COLO668 (cell line): ENCODE measurements around the gene NEURL2.
"Not testable (repeated sequence)": the region's sequence is repeated elsewhere in the genome, so short reads cannot be mapped to it uniquely, and the experiment has no call there.

ENCODE experiments used
- DNase-seq: peaks from one replicate; lab custom pipeline; 2025; ENCODE audit not compliant: unreplicated experiment; lab: John Stamatoyannopoulos, UW

NEURL2 gene

DNA sequence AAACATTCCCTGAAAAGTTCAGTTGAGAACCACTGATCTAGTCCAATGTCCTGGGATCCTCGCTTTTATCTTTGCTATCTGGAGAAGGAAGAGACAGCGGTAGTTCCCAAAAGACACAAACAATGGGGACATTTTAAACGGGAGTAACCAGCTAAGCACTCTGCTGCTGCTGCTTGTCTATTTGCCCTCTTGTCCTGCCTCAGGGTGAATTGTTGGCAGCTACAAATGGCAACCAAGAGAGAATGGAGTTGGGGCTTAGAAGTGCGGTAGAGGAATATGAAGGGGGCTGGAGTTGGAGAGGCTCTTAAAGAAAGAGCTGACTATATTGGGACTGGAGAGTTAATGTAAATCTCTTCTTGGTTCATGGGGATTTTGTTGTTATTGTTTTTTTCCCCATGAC, 16.4 kb downstream of the NEURL2 start:
- DNase-seq: no peak

DNA sequence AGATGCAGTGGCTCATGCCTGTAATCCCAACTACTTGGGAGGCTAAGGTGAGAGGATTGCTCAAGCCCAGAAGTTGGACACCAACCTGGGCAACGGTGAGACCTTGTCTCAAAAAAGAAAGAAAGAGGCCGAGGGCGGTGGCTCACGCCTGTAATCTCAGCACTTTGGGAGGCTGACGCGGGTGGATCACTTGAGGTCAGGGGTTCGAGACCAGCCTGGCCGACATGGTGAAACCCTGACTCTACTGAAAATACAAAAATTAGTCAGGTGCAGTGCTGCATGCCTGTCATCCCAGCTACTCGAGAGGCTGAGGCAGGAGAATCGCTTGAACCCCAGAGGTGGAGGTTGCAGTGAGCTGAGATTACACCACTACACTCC, 16.9 kb downstream of the NEURL2 start:
- DNase-seq: not testable (repeated sequence)

DNA sequence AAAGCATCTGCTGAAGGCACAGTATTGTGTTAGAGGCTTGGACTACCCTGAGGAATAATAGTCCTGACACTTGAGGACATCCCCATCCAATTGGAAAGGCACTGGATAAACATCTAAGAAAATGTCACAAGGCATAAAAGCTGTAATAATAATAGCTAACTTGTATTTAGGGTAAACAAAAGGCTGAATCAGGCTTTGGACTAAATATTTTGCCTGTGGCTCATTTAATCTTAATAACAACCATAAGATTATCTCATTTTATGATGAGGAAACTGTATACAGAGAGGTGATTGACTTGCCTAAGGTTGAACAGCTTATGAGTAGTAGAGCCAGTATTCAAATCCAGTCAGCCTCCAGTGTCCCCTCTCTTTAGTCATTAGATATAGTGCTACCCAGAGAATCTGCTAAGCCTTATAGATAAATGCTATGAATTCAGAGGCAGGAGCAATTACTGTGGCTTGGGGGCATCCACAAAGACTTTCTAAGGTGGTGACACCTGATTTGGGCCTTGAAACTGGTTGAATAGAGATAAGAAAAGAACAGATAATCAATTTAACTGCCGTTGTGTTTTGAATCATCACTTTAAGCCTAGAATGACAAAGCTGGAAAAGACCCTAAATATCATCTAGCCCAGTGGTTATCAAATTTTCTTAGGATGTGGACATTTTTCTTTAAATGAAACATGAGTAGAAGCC, 17.5 kb downstream of the NEURL2 start:
- no peak for DNase-seq

DNA sequence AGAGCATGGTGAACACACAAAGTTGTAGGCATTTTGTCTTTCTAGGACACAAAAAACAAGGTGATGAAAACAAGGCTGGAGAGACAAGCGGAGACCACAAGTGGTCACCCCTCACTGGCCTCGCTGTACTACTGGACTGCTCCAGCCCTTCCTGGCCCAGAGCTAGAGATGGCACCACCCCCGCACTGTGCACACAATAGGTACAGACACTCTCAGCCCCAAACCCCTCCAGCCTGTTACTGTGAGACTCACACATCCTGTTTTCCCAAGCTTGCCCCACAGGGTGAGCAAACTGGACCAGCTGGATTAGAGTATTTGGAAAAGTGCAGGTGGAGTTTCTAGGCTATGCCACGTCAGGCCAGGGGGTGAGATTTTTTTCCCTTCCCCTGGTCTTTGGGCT, 18.4 kb downstream of the NEURL2 start:
- no peak for DNase-seq

DNA sequence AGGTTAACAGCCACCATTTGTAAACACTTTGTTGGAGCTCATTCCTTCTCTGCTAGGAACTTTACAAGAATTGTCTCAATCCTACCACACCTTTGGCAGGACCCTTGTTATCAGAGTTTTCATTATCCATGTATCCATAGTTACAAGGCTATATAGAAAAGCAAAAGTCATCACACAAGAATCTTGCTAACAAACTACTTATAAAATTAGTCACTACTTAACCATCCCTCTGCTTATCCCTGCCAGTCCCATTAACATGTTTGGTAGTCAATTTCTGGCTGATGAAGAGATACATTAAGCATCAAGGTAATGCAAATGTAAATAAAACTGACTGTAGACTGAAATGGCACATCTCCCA, 23.2 kb downstream of the NEURL2 start:
- no peak for DNase-seq

DNA sequence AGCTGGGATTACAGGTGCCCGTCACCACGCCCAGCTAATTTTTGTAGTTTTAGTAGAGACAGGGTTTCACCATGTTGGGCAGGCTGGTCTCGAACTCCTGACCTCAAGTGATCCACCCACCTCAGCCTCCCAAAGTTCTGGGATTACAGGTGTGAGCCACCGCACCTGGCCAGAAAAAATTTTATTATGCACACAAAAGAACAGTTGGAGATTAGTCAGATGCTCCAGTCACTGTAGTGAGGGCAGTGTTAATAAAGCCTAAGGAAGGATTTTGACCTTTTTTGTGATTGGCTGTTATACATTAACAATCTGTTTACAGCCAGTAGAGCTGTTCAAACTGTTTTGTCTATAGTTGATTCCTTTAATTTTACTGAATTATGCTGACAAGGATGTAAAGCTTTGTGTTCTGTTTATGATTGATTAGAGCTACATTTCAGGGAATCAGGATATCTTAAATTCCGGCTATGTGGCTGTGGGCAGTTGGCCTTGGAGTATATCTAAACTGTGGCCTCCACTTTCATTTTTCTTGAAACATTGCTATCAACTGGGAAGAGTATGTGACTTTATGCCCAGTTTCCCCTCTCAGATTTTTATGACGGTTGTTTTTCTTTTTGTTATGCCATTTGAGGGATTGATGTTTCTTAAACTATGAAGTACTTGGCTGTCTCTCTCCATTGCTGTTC, 23.7 kb downstream of the NEURL2 start:
- DNase-seq: no peak

DNA sequence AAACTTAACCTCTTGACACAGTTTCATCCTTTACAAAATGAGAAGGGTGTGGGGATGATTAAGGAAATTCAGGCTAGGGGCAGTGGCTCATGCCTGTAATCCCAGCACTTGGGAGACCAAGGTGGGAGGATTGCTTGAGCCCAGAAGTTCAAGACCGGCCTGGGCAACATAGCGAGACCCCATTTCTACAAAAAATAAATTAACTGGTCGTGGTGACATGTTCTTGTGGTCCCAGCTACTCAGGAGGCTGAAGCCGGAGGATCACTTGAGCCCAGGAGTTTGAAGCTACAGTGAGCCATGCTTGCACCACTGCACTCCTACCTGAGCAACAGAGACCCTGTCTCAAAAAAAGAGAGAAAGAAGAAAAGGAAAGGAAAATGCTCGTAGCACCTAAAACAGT, 24.6 kb downstream of the NEURL2 start:
- DNase-seq: no peak

DNA sequence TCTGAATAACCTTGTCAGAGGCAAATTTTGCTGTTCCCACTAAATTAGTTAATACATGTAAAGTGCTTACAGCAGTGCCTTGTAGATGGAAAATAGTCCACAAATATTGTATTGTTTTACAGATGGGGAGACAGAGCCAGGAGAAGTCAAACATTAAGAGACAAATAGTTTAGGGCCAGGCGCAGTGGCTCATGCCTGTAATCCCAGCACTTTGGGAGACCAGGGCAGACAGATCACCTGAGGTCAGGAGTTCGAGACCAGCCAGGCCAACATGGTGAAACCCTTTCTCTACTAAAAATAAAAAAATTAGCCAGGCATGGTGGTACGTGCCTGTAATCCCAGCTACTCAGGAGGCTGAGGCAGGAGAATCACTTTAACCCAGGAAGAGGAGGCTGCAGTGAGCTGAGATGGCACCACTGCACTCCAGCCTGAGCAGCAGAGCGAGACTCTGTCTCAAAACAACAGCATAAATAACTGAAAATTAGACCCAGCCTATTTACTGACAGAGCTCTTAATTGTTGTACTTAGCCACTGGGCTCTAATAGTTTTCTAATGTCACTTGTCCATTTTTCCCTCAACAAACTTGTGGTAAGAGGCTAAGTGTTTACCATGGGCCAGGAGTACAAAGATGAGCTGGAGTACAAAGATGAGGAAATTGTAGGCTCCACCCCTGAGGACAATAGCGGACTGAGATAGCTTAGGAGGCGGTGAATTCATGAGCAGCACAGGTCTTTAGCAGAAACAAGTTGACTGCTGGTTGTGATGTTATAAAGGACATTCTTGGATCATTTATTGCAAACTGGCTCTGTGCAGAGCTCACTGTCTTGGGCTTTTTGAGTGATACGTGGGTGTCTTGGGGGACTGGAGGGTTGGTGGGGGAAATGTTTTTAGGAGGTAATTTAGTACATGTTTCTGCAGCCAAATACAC, 27.2 kb downstream of the NEURL2 start:
- DNase-seq: no peak

DNA sequence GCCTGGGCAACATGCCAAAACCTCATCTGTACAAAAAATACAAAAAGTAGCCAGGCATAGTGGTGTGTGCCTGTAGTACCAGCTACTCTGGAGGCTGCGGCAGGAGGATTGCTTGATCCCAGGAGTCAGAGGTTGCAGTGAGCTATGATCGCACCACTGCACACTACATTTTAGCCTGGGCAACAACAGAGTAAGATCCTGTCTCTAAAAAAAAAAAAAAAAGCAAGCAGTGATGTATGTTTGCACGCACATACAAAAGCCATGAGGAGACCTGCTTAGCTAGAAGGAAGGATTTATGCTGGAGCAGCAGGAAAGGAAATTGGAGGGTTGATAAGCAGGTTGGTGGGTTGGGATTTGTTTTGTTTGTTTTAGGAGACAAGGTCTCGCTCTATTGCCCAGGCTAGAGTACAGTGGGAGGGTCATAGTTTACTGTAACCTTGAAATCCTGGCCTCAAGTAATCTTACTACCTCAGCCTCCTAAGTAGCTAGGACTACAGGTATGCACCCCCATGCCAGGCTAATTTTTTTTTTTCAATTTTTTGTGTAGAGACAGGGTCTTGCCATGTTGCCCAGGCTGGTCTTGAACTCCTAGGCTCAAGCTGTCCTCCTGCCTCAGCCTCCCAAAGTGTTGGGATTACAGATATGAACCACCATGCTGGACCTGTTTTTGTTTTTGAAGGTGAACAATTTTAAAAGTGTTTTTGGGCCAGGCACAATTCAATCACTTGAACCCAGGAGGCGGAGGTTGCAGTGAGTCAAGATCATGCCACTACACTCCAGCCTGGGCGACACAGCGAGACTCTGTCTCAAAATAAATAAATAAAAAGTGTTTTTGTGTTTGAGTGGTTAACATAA, 29.6 kb downstream of the NEURL2 start:
- peak; percentile 79 for DNase-seq

DNA sequence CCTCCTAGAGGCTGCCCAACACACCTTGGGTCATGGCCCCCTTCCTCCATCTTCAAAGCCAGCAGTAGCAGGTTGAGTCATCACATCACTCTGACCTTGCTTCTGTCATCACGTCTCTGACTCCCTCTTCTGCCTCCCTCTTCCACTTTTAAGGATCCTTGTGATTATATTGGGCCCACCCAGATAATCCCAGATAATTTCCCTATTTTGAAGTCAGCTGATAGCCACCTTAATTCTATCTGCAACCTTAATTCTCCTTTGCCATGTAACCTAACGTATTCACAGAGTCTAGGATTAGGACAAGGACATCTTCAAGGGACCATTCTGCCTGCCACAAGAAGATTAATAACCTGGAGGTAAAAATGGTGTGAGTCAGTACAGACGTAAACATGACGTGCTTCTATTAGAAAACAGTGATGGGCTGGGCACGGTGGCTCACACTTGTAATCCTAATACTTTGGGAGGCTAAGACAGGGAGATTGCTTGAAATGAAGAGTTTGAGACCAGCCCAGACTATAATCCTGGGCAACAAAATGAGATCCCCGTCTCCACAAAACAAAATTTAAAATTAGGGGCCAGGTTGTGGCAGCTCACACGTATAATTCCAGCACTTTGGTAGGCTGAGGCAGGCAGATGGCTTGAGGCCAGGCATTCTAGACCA, 30.3 kb downstream of the NEURL2 start:
- no peak for DNase-seq

DNA sequence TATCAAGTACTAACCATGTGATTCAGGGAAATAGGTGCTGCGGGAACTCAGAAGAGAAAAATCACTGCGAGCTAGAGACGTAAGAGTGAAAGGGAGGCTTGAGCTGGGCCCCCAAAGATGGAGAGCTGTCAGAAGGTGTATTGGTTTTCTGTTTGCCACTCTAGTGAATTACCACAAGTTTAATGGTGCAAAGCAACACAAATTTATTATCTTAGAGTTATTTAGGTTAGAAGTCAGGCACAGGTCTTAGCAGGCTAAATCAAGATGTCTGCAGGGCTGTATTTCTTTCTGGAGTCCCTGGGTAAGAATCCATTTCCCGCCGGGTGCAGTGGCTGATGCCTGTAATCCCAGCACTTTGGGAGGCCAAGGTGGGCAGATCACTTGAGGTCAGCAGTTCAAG, 31.1 kb downstream of the NEURL2 start:
- DNase-seq: no peak

DNA sequence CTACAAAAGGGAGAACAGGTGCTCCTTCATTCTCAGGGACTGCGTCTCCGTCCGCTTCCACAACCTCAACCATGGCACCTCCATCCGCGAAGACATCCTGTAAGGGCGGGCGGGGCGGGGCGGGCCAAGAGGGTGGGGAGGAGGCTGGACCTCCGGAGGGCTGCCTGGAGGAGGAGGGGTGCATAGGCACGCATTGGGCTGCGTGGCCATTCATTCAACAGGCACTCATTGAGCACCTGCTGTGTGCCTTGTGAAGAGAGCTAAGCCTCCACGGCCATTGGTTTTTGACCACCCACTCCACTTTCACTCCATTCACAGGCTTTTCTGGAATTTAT, 33.2 kb downstream of the NEURL2 start:
- DNase-seq: peak; percentile 49

DNA sequence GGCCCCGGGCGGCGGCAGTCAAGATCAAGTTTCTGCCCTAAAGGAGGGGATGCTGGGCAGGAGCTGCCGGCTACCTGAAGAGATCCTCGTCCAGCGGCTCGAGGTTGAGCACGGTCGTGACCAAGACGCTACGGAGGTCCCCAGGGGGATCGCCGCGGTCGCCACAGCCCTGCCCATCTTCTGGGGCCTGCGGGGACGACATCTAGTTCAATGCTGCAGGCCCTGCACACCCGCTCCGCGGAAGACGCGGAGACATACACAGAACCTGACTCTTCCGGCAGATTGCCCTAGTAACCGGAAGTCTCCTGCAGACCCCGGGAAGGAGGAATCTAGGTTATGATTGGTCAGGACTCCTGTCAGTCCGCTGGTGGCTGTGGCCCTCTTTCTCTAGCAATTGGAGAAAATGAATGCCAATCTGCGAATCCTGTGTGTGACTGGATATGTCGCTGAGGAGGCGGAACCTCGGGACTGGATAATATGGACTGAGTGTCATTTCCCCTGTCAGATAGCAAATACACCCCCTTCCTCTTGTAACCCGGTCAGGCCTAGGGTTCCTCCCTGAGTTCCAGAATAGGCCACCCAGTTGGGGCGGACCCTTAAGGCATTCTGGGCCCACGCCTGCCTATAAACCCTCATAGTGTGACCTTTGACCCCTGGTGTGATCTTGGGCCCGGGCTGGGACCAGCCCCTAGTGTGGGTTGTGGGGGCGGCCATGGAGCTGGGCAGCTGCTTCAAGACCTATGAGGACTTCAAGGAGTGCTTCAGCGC, 33.7 kb downstream of the NEURL2 start, which contains the start of the genes ACOT8 and ZSWIM3:
Gene ACOT8 (minus strand): TSS at position 279 of the 768 bp plus-strand sequence. CDS start 77 bp downstream, at position 202.
Gene ZSWIM3 (plus strand): TSS at position 501 of the 768 bp plus-strand sequence. CDS start 212 bp downstream, at position 713.
- DNase-seq: peak; percentile 98

DNA sequence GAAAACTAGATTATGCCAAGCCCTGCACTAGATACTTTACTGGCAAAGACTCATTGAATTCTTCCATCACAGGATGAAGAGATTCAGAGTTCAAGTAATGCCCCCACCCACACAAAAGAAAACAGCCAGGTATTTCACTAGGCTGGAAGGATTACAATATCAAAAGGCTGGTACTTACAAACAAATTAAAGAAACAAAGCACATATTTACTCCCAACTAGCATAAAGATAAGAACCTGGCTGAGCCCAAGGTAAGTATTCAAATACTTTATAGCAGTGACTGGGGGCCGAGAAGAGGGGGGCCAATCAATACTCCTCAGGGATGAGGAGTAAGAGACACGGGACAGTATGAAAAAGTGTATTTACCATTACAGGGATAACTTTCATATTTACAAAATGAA, 37.5 kb downstream of the NEURL2 start:
- no peak for DNase-seq

DNA sequence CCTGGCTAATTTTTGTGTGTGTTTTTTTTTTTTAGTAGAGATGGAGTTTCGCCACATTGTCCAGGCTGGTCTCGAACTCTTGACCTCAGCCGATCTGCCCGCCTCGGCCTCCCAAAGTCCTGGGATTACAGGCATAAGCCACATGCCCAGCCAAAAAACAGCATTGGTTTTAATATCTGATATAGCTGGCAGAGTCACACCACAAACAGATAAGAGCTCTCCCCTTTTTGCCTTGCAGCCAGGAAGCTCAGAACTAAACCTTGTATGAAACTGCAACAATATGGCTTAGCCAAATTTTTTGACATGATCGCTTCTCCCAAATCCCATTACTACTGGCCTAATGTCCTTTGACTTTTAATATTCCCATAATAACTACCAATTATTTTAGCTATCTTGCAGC, 38.7 kb downstream of the NEURL2 start:
- no peak for DNase-seq

DNA sequence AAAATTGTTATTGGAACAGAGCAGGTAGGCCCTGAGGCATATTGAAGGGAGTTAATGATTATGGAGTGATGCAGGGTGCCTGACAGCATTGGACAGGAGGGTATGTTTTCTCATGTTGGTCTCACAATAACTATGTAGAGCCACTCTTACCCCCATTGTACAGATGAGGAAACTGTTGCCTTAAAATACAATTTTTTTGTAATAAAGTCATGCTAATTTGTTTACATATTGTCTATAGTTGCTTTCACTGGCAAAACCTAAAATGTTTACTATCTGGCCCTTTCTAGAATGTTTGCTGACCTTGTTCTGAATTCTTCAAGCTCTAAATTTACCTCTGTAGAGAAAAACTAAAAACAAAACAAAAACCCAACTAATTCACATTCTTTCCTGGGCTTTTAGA, 39.5 kb downstream of the NEURL2 start:
- DNase-seq: no peak

DNA sequence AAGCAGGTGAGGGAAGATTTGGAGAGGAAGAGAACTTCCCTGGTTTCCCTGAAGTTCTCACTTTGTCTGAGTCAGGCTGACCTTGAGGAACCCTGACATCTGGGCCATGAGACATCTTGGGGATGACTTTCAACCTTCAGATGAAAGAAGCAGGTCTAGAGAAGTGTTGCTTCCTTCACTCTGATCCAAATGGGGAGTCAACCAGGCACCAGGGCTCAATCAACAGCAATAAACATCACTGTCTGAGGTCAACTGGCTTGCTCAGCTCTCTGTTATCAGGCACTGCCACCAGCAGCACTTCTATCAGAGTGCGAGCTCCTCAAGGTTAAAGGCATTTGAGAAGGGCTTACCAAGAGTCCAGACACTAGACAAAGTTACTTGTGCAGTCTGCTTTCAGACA, 40.1 kb downstream of the NEURL2 start:
- no peak for DNase-seq

DNA sequence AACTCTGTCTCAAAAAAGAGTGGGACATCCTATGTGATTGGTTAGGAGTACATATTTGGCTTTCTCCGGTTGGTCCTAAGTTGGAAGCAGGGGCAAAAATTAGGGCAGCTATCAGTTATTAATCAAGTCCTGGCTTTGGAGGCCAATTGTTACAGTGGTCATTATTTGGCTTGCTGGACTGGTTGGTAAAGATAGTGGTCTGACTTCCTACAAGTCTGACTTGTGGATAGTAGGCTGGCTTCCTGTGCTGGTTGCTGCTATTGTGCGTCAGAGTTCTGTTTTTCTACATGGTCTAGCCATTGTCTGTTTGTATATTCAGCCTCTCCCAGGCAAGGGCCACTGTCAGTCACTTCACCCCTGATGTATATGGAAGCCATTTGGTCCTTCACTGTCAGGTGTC, 40.8 kb downstream of the NEURL2 start:
- no peak for DNase-seq

DNA sequence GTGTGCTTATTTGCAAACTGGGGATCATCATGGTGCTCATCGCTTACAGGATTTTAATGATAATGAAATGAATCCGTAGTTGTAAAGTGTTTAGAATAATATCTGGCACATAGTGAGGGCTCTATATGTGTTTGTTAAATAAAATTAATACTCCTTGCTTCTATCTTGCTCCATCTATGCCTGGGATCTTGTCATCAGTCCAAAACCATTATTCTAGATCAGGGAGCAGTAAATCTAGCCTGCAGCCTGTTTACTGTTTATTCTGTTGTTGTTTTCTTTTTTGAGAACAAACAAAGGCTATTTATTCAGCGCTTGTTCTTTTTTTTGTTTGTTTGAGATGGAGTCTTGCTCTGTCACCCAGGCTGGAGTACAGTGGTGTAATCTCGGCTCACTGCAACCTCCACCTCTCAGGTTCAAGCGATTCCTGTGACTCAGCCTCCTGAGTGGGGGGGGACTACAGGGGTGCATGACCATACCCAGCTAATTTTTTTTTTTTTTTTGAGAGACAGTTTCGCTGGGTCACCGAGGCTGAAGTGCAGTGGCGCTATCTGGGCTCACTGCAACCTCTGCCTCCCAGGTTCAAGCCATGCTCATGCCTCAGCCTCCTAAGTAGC, 41.9 kb downstream of the NEURL2 start:
- DNase-seq: no peak
